Gastroesophageal sphincter (tissue), 4 donors: ENCODE results near the gene KRT6C. TPM values are rescaled to one million over a fixed set of nuclear protein-coding genes. Genes with fewer than 3 reads are reported as not detected.
"Not testable (repeated sequence)": the region's sequence is repeated elsewhere in the genome, so short reads cannot be mapped to it uniquely, and the experiment has no call there.

Source experiments
- ATAC-seq: fragments of 150-250 bp; one replicate; pipeline ENCODE4 v1.9.1; 2016; ENCODE audit warnings: mild to moderate bottlenecking, moderate library complexity
- H3K27ac ChIP-seq, 4 donors: fragments of 200-600 bp; sonication (generic) in 3 of 4; 1 replicate in 3 of 4; 2 replicates in 1 of 4; pipeline ENCODE4 v1.5.1; 2016 to 2019
- H3K27me3 ChIP-seq: fragments of 200-600 bp; sonication (generic); one replicate; pipeline ENCODE4 v1.5.1; 2019
- H3K36me3 ChIP-seq, 2 donors: fragments of 200-600 bp; sonication (generic); one replicate each; pipeline ENCODE4 v1.5.1; 2019; ENCODE audit warnings: control low read depth in 1 of 2
- H3K4me1 ChIP-seq, 3 donors: fragments of 200-600 bp; sonication (generic); 1 replicate in 2 of 3; 2 replicates in 1 of 3; pipeline ENCODE4 v1.5.1; 2016 to 2019; ENCODE audit warnings: control low read depth in 2 of 3
- H3K4me3 ChIP-seq, 2 donors: fragments of 200-600 bp; sonication (generic); one replicate each; pipeline ENCODE4 v1.5.1; 2019; ENCODE audit warnings: mild to moderate bottlenecking in 1 of 2, moderate library complexity in 1 of 2
- H3K9me3 ChIP-seq, 3 donors: fragments of 200-600 bp; sonication (generic); one replicate each; pipeline ENCODE4 v1.5.1; 2017 to 2019; ENCODE audit warnings: control low read depth in 2 of 3
- CTCF ChIP-seq, 4 experiments: fragments of 200-600 bp in 2 of 4; fragments of 450-650 bp in 2 of 4; sonication (generic) in 1 of 4; IDR thresholded peaks; one replicate each; pipeline ENCODE4 v1.5.1; 2017 to 2019; ENCODE audit warnings: antibody characterized with exemption in 4 of 4, mild to moderate bottlenecking in 2 of 4, moderate library complexity in 2 of 4
- EP300 ChIP-seq: sonication (generic); formaldehyde crosslinking; IDR thresholded peaks from one replicate; pipeline ENCODE4 v1.6.1; 2017; ENCODE audit warnings: antibody characterized with exemption, mild to moderate bottlenecking
- POLR2A ChIP-seq, 2 donors: fragments of 450-650 bp; IDR thresholded peaks; one replicate each; pipeline ENCODE4 v1.6.1; 2017; ENCODE audit warnings: antibody characterized with exemption in 2 of 2, mild to moderate bottlenecking in 2 of 2, moderate library complexity in 1 of 2
- POLR2AphosphoS5 ChIP-seq: sonication (generic); formaldehyde crosslinking; IDR thresholded peaks from one replicate; pipeline ENCODE4 v1.6.1; 2017; ENCODE audit warnings: antibody characterized with exemption
- WGBS, 2 donors: methylation state at CpG; one replicate each; pipeline ENCODE4 v1.1.5; 2018; ENCODE audit warnings: low coverage in 1 of 2; 5-methylcytosine and 5-hydroxymethylcytosine counted together
- total RNA-seq, 4 donors: library from RNA; depleted of rRNA; stranded (reverse); fragments of >200 nt; gene quantifications; one replicate each; pipeline ENCODE4 v1.1.0, GENCODE V29; 2016

The KRT6C gene
- total RNA-seq, 4 donors from 2014 or later = 0.50 to 52.0 (median 17.1) TPM; not detected in 1

DNA sequence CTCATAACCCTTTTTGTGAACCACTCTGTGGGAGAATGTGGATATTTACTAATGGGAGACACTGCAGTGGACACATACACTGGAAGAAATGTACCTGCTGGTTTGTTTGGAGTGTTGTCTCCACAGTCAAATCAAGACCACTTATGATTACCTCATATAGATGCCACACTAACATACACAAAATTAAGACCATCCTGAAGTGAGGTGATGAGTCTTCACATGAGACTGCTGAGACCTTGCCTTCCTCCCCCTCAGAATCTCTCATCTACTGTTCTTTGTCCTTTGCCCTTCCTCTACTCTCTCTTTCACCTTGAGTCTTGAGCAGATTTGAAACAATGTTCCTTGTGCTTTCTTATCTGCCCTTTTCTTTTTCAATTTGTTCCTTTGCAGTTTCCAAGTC lies 15.1 kb upstream of the KRT6C start:
- no peak for ATAC-seq
- Histone ChIP-seq H3K27me3 (peaks cover 17% of the 10 kb centered on the region), H3K36me3 (no peaks in the 10 kb centered on the region), H3K4me3 (no peak overlapping the region), H3K27ac (no peak overlapping the region), H3K4me1 (no peaks in the 10 kb centered on the region), H3K9me3 (peaks cover 0 to 12% (median 0%) of the 10 kb centered on the region in 3 donors)
- TF ChIP-seq EP300 = no peak
- no peak for TF ChIP-seq POLR2A (IDR thresholded peaks at IDR 0.05)
- no peak for TF ChIP-seq POLR2AphosphoS5
- TF ChIP-seq CTCF (IDR thresholded peaks at IDR 0.05) = no peak

DNA sequence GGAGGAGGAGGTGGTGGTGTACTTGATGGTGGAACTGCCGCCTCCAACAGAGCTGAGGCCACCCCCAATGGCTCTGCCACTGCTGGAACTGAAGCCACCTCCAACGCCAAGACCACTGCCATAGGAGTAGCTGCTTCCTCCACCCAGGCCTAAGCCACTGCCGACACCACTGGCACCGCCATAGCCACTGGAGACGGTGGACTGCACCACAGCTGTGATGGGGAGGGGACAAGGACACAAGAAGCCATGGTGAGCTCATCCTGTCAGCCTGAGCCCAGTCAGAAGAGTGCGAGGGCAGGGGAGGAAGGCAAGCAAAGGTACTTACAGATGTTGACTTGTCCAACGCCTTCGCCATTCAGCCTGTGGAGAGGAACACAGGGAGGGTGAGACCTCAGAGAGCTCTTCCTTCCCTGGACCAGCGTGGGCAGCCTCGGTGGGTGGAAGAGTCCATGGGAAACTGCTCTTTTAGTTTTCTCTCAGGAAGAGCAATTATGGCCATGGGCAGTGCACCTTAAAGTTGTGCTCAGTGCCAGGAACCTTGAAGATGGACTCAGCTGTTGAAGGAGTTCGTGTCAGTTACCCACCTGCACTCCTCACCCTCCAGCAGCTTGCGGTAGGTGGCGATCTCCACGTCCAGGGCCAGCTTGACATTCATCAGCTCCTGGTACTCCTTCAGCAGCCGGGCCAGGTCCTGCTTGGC lies 14.3 kb upstream of the KRT6C start:
- ATAC-seq, H3K4me1 ChIP-seq, H3K4me3 ChIP-seq, H3K36me3 ChIP-seq, H3K27ac ChIP-seq: not testable (repeated sequence)
- WGBS, 2 donors = 60% methylated on average over 2 of the region's 15 CpGs; no CpG with 5 or more reads in 1 of the 2 donors
- Histone ChIP-seq H3K27me3 (peaks cover 17% of the 10 kb centered on the region), H3K9me3 (peaks cover 0 to 12% (median 0%) of the 10 kb centered on the region in 3 donors)

GRCh38 chr12:52487211-52487610 lies 13.6 kb upstream of the KRT6C start:
- no peaks in the 10 kb centered on the region for H3K36me3 ChIP-seq
- TF ChIP-seq EP300 (no peak), POLR2AphosphoS5 (no peak), POLR2A (IDR thresholded peaks at IDR 0.05) (no peak), CTCF (IDR thresholded peaks at IDR 0.05) (no peak)
- ATAC-seq = no peak
- H3K27me3 ChIP-seq = peaks cover 15% of the 10 kb centered on the region
- WGBS, 2 donors = 29 to 100% methylated on average over 1 of the region's 1 CpG
- peaks cover 0 to 12% (median 0%) of the 10 kb centered on the region in 3 donors for H3K9me3 ChIP-seq
- no peak overlapping the region for H3K4me3 ChIP-seq
- no peak overlapping the region for H3K27ac ChIP-seq
- H3K4me1 ChIP-seq = no peaks in the 10 kb centered on the region

DNA sequence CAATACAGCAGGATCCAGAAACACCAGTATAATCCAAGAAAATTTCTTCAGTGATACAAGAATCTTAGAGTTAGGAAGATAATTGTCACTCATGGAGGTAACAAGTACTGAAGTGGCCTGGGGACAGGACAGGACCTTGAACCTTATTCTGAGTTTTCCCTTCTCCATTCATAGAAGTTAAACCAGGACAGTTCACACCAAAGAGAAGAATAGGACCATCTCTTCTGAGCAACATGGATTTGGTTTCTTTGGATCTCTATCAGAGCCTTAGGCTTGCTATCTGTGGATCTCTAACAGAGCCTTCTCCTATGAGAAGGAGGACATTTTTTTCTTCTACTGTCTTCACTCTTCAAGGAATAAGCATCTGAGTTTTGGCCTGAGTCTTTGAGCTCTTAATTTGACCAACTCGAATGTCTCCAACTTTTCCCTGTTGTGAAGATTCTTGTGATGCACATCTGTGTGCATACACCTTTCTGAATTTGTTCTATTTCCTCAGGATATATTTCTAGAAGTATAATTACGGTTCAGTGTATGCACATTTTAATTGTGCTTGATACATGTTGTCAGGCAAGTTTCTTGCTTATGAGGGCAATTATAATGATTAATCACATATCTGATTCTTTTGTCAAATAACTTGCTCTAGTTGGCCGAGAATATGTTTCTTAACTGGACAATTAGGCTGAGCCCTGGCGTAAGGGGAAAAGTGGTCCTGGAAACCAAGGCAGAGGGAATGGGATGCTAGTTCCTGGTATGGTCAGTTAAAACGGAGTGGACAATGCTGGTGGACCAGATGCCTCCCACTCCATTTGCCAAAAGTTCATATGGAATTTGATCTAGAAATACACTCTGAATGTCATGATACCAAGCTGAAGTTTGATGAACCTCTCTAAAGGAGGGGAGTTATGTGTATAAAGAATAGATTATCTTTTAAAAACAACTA lies 12.8 kb upstream of the KRT6C start:
- H3K27ac ChIP-seq = no peak overlapping the region
- WGBS, 2 donors = 85 to 93% methylated on average over 5 of the region's 5 CpGs
- no peak overlapping the region for H3K4me3 ChIP-seq
- no peak for ATAC-seq
- H3K36me3 ChIP-seq = no peaks in the 10 kb centered on the region
- peaks cover 0 to 12% (median 0%) of the 10 kb centered on the region in 3 donors for H3K9me3 ChIP-seq
- no peaks in the 10 kb centered on the region for H3K4me1 ChIP-seq
- peaks cover 7% of the 10 kb centered on the region for H3K27me3 ChIP-seq
- no peak for TF ChIP-seq POLR2AphosphoS5
- TF ChIP-seq CTCF (IDR thresholded peaks at IDR 0.05) = no peak

DNA sequence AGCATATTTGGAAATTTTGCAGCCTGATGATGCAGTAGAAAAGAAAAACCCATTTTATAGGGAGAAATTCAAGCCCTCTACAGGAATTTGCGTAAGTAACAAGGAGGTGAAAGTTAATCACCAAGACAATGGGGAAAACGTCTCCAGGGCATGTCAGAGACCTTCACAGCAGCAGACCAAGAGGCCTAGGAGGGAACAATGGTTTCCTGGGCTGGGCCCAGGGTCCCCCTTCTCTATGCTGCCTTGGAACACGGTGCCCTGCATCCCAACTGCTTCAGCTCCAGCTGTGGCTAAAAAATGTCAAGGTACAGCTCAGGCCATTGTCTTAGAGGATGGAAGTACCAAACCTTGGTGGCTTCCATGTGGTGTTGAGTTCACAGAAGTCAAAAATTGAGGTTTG lies 6.5 kb upstream of the KRT6C start:
- ATAC-seq = no peak
- Histone ChIP-seq H3K4me3 (no peak overlapping the region), H3K9me3 (peaks cover 0 to 12% (median 0%) of the 10 kb centered on the region in 3 donors), H3K4me1 (no peaks in the 10 kb centered on the region), H3K27ac (no peak overlapping the region), H3K27me3 (peaks cover 7% of the 10 kb centered on the region), H3K36me3 (no peaks in the 10 kb centered on the region)
- TF ChIP-seq CTCF (IDR thresholded peaks at IDR 0.05) = no peak
- no peak for TF ChIP-seq POLR2A (IDR thresholded peaks at IDR 0.05)
- no peak for TF ChIP-seq EP300
- no peak for TF ChIP-seq POLR2AphosphoS5
- WGBS, 2 donors = 50 to 70% methylated on average over 2 to 3 of the region's 3 CpGs
